Upper lobe of left lung (tissue), 6 donors: Measurements from ENCODE around the gene CERS6. TPM values are rescaled to one million over a fixed set of nuclear protein-coding genes. Genes with fewer than 3 reads are reported as not detected.
A peak's percentile ranks its signal among the peaks of the same experiment; 100 is the strongest.

ENCODE experiments used
- ATAC-seq, 2 donors: fragments of 200-7000 bp; cut with Tn5 transposase; one replicate each; pipeline ENCODE4 v1.9.1; 2022; ENCODE audit warnings: mild to moderate bottlenecking in 2 of 2, moderate library complexity in 2 of 2; ENCODE audit not compliant: low FRiP score in 2 of 2
- DNase-seq, 2 donors: peaks; one replicate each; pipeline ENCODE4 v3.0.0-alpha.2; 2019 to 2020
- H3K27ac ChIP-seq, 4 donors: fragments of 200-600 bp; sonication (generic); one replicate each; pipeline ENCODE4 v1.5.1; 2016 to 2019
- H3K27me3 ChIP-seq, 4 donors: fragments of 200-600 bp; sonication (generic); one replicate each; pipeline ENCODE4 v1.5.1; 2017 to 2019
- H3K36me3 ChIP-seq, 4 donors: fragments of 200-600 bp; sonication (generic); one replicate each; pipeline ENCODE4 v1.5.1; 2016 to 2019
- H3K4me1 ChIP-seq, 4 donors: fragments of 200-600 bp; sonication (generic); one replicate each; pipeline ENCODE4 v1.5.1; 2018 to 2019
- H3K4me3 ChIP-seq, 4 donors: fragments of 200-600 bp; sonication (generic); one replicate each; pipeline ENCODE4 v1.5.1; 2017 to 2019; ENCODE audit warnings: mild to moderate bottlenecking in 2 of 4, moderate library complexity in 1 of 4
- H3K9me3 ChIP-seq, 4 donors: fragments of 200-600 bp; sonication (generic); one replicate each; pipeline ENCODE4 v1.5.1; 2018 to 2019
- CTCF ChIP-seq, 6 experiments: fragments of 450-650 bp in 4 of 6; fragments of 200-600 bp in 2 of 6; sonication (generic) in 2 of 6; IDR thresholded peaks; one replicate each; pipeline ENCODE4 v1.5.1; 2016 to 2019; ENCODE audit warnings: antibody characterized with exemption in 6 of 6
- EP300 ChIP-seq, 4 donors: sonication (generic); formaldehyde crosslinking; IDR thresholded peaks; one replicate each; pipeline ENCODE4 v1.5.1; 2017; ENCODE audit warnings: antibody characterized with exemption in 4 of 4, control low read depth in 2 of 4
- POLR2A ChIP-seq, 4 donors: fragments of 450-650 bp; IDR thresholded peaks; one replicate each; pipeline ENCODE4 v1.5.1; 2016 to 2017; ENCODE audit warnings: antibody characterized with exemption in 4 of 4, mild to moderate bottlenecking in 2 of 4
- POLR2AphosphoS5 ChIP-seq, 2 donors: sonication (generic); formaldehyde crosslinking; IDR thresholded peaks; one replicate each; pipeline ENCODE4 v1.5.1; 2017; ENCODE audit warnings: antibody characterized with exemption in 2 of 2
- whole genome bisulfite sequencing, 2 donors: methylation state at CpG; one replicate each; pipeline ENCODE4 v1.1.5; 2017 to 2018; 5-methylcytosine and 5-hydroxymethylcytosine counted together
- total RNA-seq, 6 donors: library from RNA; depleted of rRNA in 4 of 6; stranded (reverse); fragments of >200 nt in 4 of 6; gene quantifications; one replicate each; pipeline versions ENCODE4 v1.1.0 to v1.2.1, GENCODE V29; 2016 to 2021
- donor health status: DM: no; HTN: no; CAD: no; lungs with moderate emphysema.
- donor health status: DM: no; HTN: yes; CAD: no; lungs with severe emphysema.

CERS6 gene
- total RNA-seq, 6 donors from 2014 or later = 7.3 to 24.7 (median 16.6) TPM

GRCh38 chr2:168530982-168531622, 75.0 kb downstream of the CERS6 start:
- ATAC-seq (peak in 1 of 2 donors; percentile 80), DNase-seq (no peak)
- Histone ChIP-seq H3K4me1 (peaks cover 0 to 20% (median 14%) of the 10 kb centered on the region in 4 donors), H3K27me3 (no peaks in the 10 kb centered on the region), H3K4me3 (no peak overlapping the region), H3K27ac (peak overlapping the region in 3 of 4 donors; percentile 10 to 60 (median 39)), H3K9me3 (no peaks in the 10 kb centered on the region), H3K36me3 (no peaks in the 10 kb centered on the region)
- TF ChIP-seq POLR2A (IDR thresholded peaks at IDR 0.05) = no peak
- TF ChIP-seq CTCF (IDR thresholded peaks at IDR 0.05) = no peak
- TF ChIP-seq EP300 (IDR thresholded peaks at IDR 0.05) = no peak
- no peak for TF ChIP-seq POLR2AphosphoS5 (IDR thresholded peaks at IDR 0.05)
- WGBS, 2 donors = 71 to 84% methylated on average over 4 of the region's 4 CpGs

- H3K27ac ChIP-seq = no peak overlapping the region
- no peak overlapping the region for H3K4me3 ChIP-seq
- peaks cover 0 to 5% (median 2%) of the 10 kb centered on the region in 4 donors for H3K9me3 ChIP-seq
- H3K36me3 ChIP-seq = no peaks in the 10 kb centered on the region
- WGBS, 2 donors = 99 to 100% methylated on average over 2 to 7 of the region's 7 CpGs
- ATAC-seq (no peak), DNase-seq (peak in 1 of 2 donors; percentile 27)
- no peaks in the 10 kb centered on the region for H3K27me3 ChIP-seq
- H3K4me1 ChIP-seq = peaks cover 0 to 16% (median 8%) of the 10 kb centered on the region in 4 donors
- TF ChIP-seq POLR2A (IDR thresholded peaks at IDR 0.05) = no peak
- no peak for TF ChIP-seq CTCF (IDR thresholded peaks at IDR 0.05)
- TF ChIP-seq POLR2AphosphoS5 (IDR thresholded peaks at IDR 0.05) = no peak
- TF ChIP-seq EP300 (IDR thresholded peaks at IDR 0.05) = no peak
Observed at GRCh38 chr2:168534926-168535325, 78.9 kb downstream of the CERS6 start.

GRCh38 chr2:168536925-168537466, 80.9 kb downstream of the CERS6 start:
- Histone ChIP-seq H3K9me3 (peaks cover 0 to 12% (median 7%) of the 10 kb centered on the region in 4 donors), H3K27me3 (no peaks in the 10 kb centered on the region), H3K36me3 (no peaks in the 10 kb centered on the region), H3K4me3 (no peak overlapping the region), H3K27ac (no peak overlapping the region), H3K4me1 (peaks cover 0 to 4% (median 0%) of the 10 kb centered on the region in 4 donors)
- no peak for TF ChIP-seq EP300 (IDR thresholded peaks at IDR 0.05)
- no peak for TF ChIP-seq CTCF (IDR thresholded peaks at IDR 0.05)
- TF ChIP-seq POLR2AphosphoS5 (IDR thresholded peaks at IDR 0.05) = no peak
- no peak for TF ChIP-seq POLR2A (IDR thresholded peaks at IDR 0.05)
- DNase-seq (no peak), ATAC-seq (no peak)
- WGBS, 2 donors = 80% methylated on average over 2 of the region's 2 CpGs

GRCh38 chr2:168538133-168538532, 82.1 kb downstream of the CERS6 start:
- TF ChIP-seq POLR2A (IDR thresholded peaks at IDR 0.05) (no peak), CTCF (IDR thresholded peaks at IDR 0.05) (no peak), POLR2AphosphoS5 (IDR thresholded peaks at IDR 0.05) (no peak)
- Histone ChIP-seq H3K27me3 (no peaks in the 10 kb centered on the region), H3K4me3 (no peak overlapping the region), H3K4me1 (no peaks in the 10 kb centered on the region), H3K9me3 (peaks cover 0 to 12% (median 7%) of the 10 kb centered on the region in 4 donors), H3K27ac (no peak overlapping the region), H3K36me3 (no peaks in the 10 kb centered on the region)
- ATAC-seq (peak in 1 of 2 donors; percentile 46), DNase-seq (no peak)
- 96 to 97% methylated on average over 1 of the region's 1 CpG for WGBS, 2 donors
